Endothelial cell of umbilical vein (primary cell): ENCODE measurements around the gene PPP1R9A. TPM values are rescaled to one million over a fixed set of nuclear protein-coding genes. Genes with fewer than 3 reads are reported as not detected.

ENCODE experiments used
- BruUV-seq: library from RNA; stranded (reverse); fragments of 400-500 nt; replicated peaks from 2 replicates; lab custom pipeline; 2021; lab: Mats Ljungman, UMichigan
- CTCF ChIA-PET: fragments of 300-600, 350-600 bp; sonication (Branson Sonifier 250); formaldehyde crosslinking; loops from one replicate; lab custom pipeline; 2021; ENCODE audit warnings: antibody characterized with exemption, inconsistent platforms; lab: Charles Lee
- POLR2A ChIA-PET: fragments of 300-600, 350-600 bp; sonication (Branson Sonifier 250); formaldehyde crosslinking; loops from one replicate; lab custom pipeline; 2021; ENCODE audit warnings: antibody characterized with exemption, inconsistent platforms; lab: Charles Lee
- DNase-seq: peaks from one replicate; pipeline ENCODE4 v3.0.0-alpha.2; 2011; ENCODE audit warnings: low read depth, low spot score
- FAIRE-seq: peaks from 2 replicates; lab custom pipeline; 2011; peaks lifted over from hg19 to GRCh38; lab: Jason Lieb, UNC
- H2AFZ ChIP-seq: 2 replicates; pipeline ENCODE4 v1.6.0; 2012; ENCODE audit warnings: low read depth, low read length, control low read depth, inconsistent platforms
- H3K27ac ChIP-seq: 2 replicates; pipeline ENCODE4 v1.5.1; 2011; ENCODE audit warnings: low read depth, mild to moderate bottlenecking, control low read depth, low read length, moderate library complexity; ENCODE audit not compliant: insufficient read depth
- H3K27me3 ChIP-seq, 2 experiments: 2 replicates each; pipeline versions ENCODE4 v1.6.0 to v1.6.1; 2011; ENCODE audit warnings: low read length in 2 of 2, mixed read lengths in 1 of 2; ENCODE audit not compliant: control insufficient read depth in 2 of 2, insufficient read depth in 2 of 2
- H3K36me3 ChIP-seq, 2 experiments: 2 replicates in 1 of 2; 3 replicates in 1 of 2; pipeline ENCODE4 v1.5.1; 2011; ENCODE audit warnings: low read length in 2 of 2, mild to moderate bottlenecking in 1 of 2, moderate library complexity in 1 of 2; ENCODE audit not compliant: control insufficient read depth in 2 of 2, insufficient read depth in 2 of 2; ENCODE audit errors: extremely low read depth in 1 of 2
- H3K4me1 ChIP-seq: 3 replicates; pipeline ENCODE4 v1.5.1; 2011; ENCODE audit warnings: mild to moderate bottlenecking, low read length; ENCODE audit not compliant: control insufficient read depth, insufficient read depth; ENCODE audit errors: extremely low read depth
- H3K4me2 ChIP-seq: 2 replicates; pipeline ENCODE4 v1.6.1; 2011; ENCODE audit warnings: low read length, control low read depth, mixed read lengths; ENCODE audit not compliant: insufficient read depth
- H3K4me3 ChIP-seq, 3 experiments: fragments of 200-600 bp in 1 of 3; sonication (generic), shearing (Covaris generic) in 1 of 3; replicated peaks in 1 of 3; 2 replicates each; pipeline ENCODE4 v1.5.1; 2011 to 2016; ENCODE audit warnings: control low read depth in 3 of 3, low read length in 3 of 3, mild to moderate bottlenecking in 2 of 3, inconsistent platforms in 1 of 3, low read depth in 1 of 3, moderate library complexity in 1 of 3; ENCODE audit not compliant: insufficient read depth in 1 of 3
- H3K79me2 ChIP-seq: 2 replicates; pipeline ENCODE4 v1.6.0; 2012; ENCODE audit warnings: low read length, inconsistent platforms; ENCODE audit not compliant: control insufficient read depth, insufficient read depth
- H3K9ac ChIP-seq: replicated peaks from 2 replicates; pipeline ENCODE3; 2011; ENCODE audit warnings: low read length, control low read depth; ENCODE audit not compliant: insufficient read depth; ENCODE audit errors: extremely low read depth
- H3K9me1 ChIP-seq: replicated peaks from 3 replicates; pipeline ENCODE4 v1.6.0; 2011; ENCODE audit warnings: mild to moderate bottlenecking, low read length; ENCODE audit not compliant: control insufficient read depth, insufficient read depth; ENCODE audit errors: extremely low read depth
- H3K9me3 ChIP-seq: replicated peaks from 2 replicates; pipeline ENCODE4 v1.5.1; 2012; ENCODE audit warnings: low read length, inconsistent platforms; ENCODE audit not compliant: control insufficient read depth, insufficient read depth
- H4K20me1 ChIP-seq: replicated peaks from 2 replicates; pipeline ENCODE3; 2011; ENCODE audit warnings: mild to moderate bottlenecking, low read length; ENCODE audit not compliant: control insufficient read depth, insufficient read depth; ENCODE audit errors: extremely low read depth
- EZH2 ChIP-seq: IDR thresholded peaks from 2 replicates; pipeline ENCODE4 v1.6.1; 2012; ENCODE audit warnings: borderline replicate concordance, low read depth, mild to moderate bottlenecking, moderate library complexity, low read length, inconsistent platforms; ENCODE audit not compliant: severe bottlenecking
- FOS ChIP-seq: IDR thresholded peaks from 2 replicates; pipeline ENCODE4 v1.6.1; 2011; ENCODE audit warnings: mild to moderate bottlenecking, low read length, moderate library complexity, borderline replicate concordance; ENCODE audit not compliant: insufficient read depth
- GATA2 ChIP-seq: IDR thresholded peaks from 2 replicates; pipeline ENCODE4 v1.7.0; 2011; ENCODE audit warnings: low read depth, mild to moderate bottlenecking, moderate library complexity, mixed read lengths, low read length; ENCODE audit not compliant: insufficient read length, insufficient read depth
- JUN ChIP-seq: IDR thresholded peaks from 2 replicates; pipeline ENCODE4 v1.6.1; 2011; ENCODE audit warnings: borderline replicate concordance, low read depth; ENCODE audit not compliant: insufficient read length, insufficient read depth
- MYC ChIP-seq: IDR thresholded peaks from one replicate; pipeline ENCODE4 v1.6.1; 2011; ENCODE audit warnings: mild to moderate bottlenecking, low read depth, low read length
- POLR2A ChIP-seq: IDR thresholded peaks from 2 replicates; pipeline ENCODE4 v1.6.1; 2012; ENCODE audit warnings: low read depth, mild to moderate bottlenecking, control low read depth, low read length
- POLR2AphosphoS5 ChIP-seq: IDR thresholded peaks from 2 replicates; pipeline ENCODE4 v1.6.1; 2012; ENCODE audit warnings: low read depth, mild to moderate bottlenecking, control low read depth, low read length, moderate library complexity; ENCODE audit not compliant: insufficient read depth
- dilution Hi-C: fragments of 300-500 bp; cut with MboI; formaldehyde crosslinking; loops from one replicate; pipeline ENCODE4 v1.15.0; 2019; ENCODE audit warnings: low sequenced_read_pairs; ENCODE audit not compliant: extremely low pct_ligation_motif_present
- intact Hi-C: fragments of 100-400 bp; cut with micrococcal nuclease; formaldehyde crosslinking; loops from one replicate; pipeline ENCODE4 v1.10.0; 2022
- polyA plus RNA-seq, 4 experiments: library from polyadenylated mRNA; depleted of rRNA in 3 of 4; stranded (reverse) in 3 of 4; unstranded in 1 of 4; fragments of >200 nt; gene quantifications; 2 replicates each; pipeline versions ENCODE4 v1.2.1 to v1.2.3, GENCODE V29; 2011 to 2012; ENCODE audit warnings: missing spikeins in 1 of 4
- total RNA-seq: library from RNA; stranded (reverse); gene quantifications from 2 replicates; pipeline ENCODE4 v1.2.3, GENCODE V29; 2021
- TF ChIP-seq, protein P1 (sequence below): IDR thresholded peaks from 2 replicates; pipeline ENCODE4 v1.6.1; 2011; ENCODE audit not compliant: insufficient read depth, insufficient read length
- TF ChIP-seq, protein P2 (sequence below), 2 donors: IDR thresholded peaks; 1 replicate in 1 of 2; 2 replicates in 1 of 2; pipeline ENCODE4 v1.5.1; 2011; ENCODE audit warnings: low read length in 2 of 2, mild to moderate bottlenecking in 2 of 2, moderate library complexity in 2 of 2, control low read depth in 1 of 2, inconsistent platforms in 1 of 2, low read depth in 1 of 2; ENCODE audit not compliant: insufficient read depth in 1 of 2; ENCODE audit errors: extremely low read depth in 1 of 2

The PPP1R9A gene
- total and polyA plus RNA-seq, 2 donors (not counting 3 experiments of a cell fraction or from before 2014, with no cell fraction given): 0.50 to 3.0 TPM

DNA sequence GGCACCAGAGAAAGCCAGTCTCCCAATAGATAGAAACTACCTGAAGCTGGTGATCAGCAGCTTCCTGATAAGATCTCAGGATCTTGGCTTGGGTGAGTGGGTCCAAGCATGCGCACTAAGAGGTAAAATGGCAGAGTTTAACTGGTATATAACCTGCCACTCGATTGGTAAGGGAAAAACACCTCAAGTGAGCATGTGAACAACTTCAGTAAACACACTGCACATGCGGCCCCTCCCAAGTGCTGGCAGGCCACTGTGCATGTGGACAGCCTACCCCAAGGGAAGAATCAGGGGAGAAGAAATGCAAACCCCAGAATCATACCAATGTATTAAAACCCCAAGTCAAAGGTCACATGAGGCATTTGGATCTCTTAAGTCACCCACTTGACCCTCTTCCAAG is 434.6 kb downstream of the PPP1R9A start:
- BruUV-seq: no TSS peak
- FAIRE-seq (no peak), DNase-seq (no peak)
- Histone ChIP-seq H3K9me3 (no peaks in the 10 kb centered on the region), H2AFZ (no peak overlapping the region), H3K4me3 (no peak overlapping the region), H3K27ac (no peak overlapping the region), H4K20me1 (no peaks in the 10 kb centered on the region), H3K4me1 (no peaks in the 10 kb centered on the region), H3K9me1 (no peaks in the 10 kb centered on the region), H3K79me2 (no peaks in the 10 kb centered on the region), H3K36me3 (no peaks in the 10 kb centered on the region), H3K27me3 (no peaks in the 10 kb centered on the region), H3K4me2 (no peak overlapping the region), H3K9ac (no peak overlapping the region)
- ChIA-PET POLR2A (no interaction called here), CTCF (no interaction called here)
- dilution Hi-C loops (no loop called here), intact Hi-C loops (loop anchor here (2.0 kb wide), 1 partner anchor 135 kb away; no protein-coding TSS in a partner anchor)
- TF ChIP-seq POLR2A: no peak
- no peak for TF ChIP-seq GATA2
- TF ChIP-seq, protein P1, sequence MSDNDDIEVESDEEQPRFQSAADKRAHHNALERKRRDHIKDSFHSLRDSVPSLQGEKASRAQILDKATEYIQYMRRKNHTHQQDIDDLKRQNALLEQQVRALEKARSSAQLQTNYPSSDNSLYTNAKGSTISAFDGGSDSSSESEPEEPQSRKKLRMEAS: no peak
- TF ChIP-seq, protein P2, sequence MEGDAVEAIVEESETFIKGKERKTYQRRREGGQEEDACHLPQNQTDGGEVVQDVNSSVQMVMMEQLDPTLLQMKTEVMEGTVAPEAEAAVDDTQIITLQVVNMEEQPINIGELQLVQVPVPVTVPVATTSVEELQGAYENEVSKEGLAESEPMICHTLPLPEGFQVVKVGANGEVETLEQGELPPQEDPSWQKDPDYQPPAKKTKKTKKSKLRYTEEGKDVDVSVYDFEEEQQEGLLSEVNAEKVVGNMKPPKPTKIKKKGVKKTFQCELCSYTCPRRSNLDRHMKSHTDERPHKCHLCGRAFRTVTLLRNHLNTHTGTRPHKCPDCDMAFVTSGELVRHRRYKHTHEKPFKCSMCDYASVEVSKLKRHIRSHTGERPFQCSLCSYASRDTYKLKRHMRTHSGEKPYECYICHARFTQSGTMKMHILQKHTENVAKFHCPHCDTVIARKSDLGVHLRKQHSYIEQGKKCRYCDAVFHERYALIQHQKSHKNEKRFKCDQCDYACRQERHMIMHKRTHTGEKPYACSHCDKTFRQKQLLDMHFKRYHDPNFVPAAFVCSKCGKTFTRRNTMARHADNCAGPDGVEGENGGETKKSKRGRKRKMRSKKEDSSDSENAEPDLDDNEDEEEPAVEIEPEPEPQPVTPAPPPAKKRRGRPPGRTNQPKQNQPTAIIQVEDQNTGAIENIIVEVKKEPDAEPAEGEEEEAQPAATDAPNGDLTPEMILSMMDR (IDR thresholded peaks at IDR 0.05; ENCODE audit: extremely low read depth in 1 of 2, insufficient read depth in 1 of 2, low read depth in 1 of 2, low read length in 2 of 2): no peak
- TF ChIP-seq JUN: no peak
- no peak for TF ChIP-seq MYC
- no peak for TF ChIP-seq POLR2AphosphoS5
- no peak for TF ChIP-seq EZH2
- no peak for TF ChIP-seq FOS
